Lower leg skin (tissue), 3 donors: ENCODE data around the gene RAPGEF2.

Experiments
- CTCF ChIP-seq, 3 donors: fragments of 450-650 bp; IDR thresholded peaks; one replicate each; pipeline ENCODE4 v1.5.1; 2016; ENCODE audit warnings: antibody characterized with exemption in 3 of 3, mild to moderate bottlenecking in 3 of 3, moderate library complexity in 2 of 3
- POLR2A ChIP-seq, 2 donors: fragments of 450-650 bp; IDR thresholded peaks; one replicate each; pipeline ENCODE4 v1.6.1; 2016 to 2017; ENCODE audit warnings: antibody characterized with exemption in 2 of 2, mild to moderate bottlenecking in 1 of 2, moderate library complexity in 1 of 2

GRCh38 chr4:159126716-159127115 lies 23.8 kb downstream of the RAPGEF2 start:
- TF ChIP-seq POLR2A (IDR thresholded peaks at IDR 0.05) (no peak), CTCF (IDR thresholded peaks at IDR 0.05) (no peak)
